GM18511 (cell line): ENCODE results near the gene PLBD1.

ENCODE experiments used
- ATAC-seq: cut with Tn5 transposase; IDR thresholded peaks from one replicate; pipeline ENCODE4 v1.9.1; 2021; ENCODE audit warnings: mild to moderate bottlenecking, moderate library complexity; ENCODE audit not compliant: unreplicated experiment

PLBD1 gene

DNA sequence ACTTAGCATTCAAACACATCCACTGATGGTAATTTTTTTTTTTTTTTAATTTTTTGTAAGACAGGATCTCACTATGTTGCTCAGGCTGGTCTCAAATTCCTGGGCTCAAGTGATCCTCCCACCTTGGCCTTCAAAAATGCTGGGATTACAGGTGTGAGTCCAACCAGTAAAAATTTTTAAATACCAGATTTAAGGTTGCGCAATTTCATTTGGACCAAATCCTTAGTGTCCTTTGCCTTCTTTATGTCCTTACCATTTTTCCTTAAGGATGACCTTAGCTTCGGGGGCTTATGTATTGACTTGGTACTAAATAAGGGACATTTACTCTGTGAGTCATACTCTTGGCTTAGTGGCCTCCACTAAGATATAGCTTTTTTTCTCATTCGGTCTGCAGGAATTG, 4.1 kb upstream of the PLBD1 start:
- no peak for ATAC-seq

DNA sequence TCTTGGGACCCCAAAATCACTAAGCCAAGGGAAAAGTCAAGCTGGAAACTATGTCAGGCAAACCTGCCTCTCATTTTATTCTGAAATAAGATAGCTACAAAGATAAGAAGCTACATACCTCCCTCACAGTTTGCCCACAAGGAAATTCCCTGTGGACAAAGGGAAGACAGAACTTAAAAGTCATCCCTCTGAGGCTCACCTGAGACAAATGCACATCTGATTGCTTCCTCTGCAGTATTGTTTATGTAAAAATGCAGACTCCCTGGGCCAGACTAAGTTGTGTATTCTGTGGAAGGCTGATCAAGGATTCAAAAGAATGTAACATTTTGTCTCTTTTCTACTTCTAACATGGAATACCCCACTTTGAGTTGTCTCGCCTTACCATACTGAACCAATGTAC, 2.5 kb upstream of the PLBD1 start:
- ATAC-seq = no peak

DNA sequence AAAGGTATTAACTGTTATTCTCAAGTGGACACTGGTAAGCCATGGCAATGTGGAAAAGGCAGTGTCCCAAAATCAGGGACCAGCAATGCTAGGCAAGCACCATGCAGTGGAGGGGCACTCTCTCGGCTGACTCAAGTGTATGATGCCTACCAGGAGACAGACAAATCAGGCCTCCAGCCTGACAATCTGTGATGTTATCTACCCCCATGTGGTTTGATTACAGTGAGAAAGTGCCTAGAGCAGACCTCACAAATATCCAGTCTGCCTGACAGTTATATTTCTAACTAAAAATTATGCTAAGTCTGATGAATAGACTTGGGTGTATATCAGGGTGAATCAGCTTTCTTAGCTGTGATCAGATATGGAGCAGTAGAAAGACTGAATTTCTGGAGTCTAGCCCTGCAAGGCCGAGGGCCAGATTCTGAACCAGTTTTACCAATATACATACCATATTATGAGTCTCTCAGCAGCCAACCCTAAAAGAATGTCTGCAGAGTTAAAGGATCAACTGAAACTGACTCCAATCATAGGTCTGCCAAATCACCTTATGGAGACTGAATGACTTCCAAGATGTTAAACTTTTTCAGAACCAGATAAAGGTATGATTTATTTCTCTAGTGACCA, 3.2 kb downstream of the PLBD1 start:
- ATAC-seq = no peak

DNA sequence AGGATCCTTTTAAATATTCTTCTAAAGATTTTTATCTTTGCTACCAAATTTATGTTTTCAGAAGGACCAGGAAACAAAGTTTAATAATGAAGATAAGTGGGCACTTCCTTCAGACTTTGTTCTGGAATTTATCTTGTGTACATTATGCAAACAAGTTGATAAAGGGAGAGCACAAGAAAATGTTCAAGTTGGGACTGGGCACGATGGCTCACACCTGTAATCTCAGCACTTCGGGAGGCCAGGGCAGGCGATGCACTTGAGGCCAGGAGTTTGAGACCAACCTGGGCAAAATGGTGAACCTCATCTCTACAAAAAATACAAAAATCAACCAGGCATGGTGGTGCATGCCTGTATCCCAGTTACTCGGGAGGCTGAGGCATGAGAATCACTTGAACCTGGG, 4.6 kb downstream of the PLBD1 start:
- no peak for ATAC-seq

DNA sequence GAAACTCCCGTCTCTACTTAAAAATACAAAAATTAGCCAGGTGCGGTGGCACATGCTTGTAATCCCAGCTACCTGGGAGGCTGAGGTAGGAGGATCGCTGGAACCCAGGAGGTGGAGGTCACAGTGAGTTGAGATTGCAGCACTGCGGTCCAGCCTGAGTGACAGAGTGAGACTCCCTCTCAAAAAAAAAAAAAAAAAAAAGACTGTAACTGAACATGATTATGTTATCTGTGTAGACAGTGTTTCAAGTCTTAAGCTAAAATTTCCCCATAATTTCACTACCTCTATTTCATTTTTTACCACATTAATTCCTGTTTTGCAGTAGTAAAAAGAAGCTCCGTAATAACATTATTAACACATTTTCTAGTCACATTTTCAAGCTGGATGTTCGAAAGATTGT, 5.4 kb downstream of the PLBD1 start:
- ATAC-seq = no peak

GRCh38 chr12:14561677-14562238, 5.9 kb downstream of the PLBD1 start:
- ATAC-seq = no peak

DNA sequence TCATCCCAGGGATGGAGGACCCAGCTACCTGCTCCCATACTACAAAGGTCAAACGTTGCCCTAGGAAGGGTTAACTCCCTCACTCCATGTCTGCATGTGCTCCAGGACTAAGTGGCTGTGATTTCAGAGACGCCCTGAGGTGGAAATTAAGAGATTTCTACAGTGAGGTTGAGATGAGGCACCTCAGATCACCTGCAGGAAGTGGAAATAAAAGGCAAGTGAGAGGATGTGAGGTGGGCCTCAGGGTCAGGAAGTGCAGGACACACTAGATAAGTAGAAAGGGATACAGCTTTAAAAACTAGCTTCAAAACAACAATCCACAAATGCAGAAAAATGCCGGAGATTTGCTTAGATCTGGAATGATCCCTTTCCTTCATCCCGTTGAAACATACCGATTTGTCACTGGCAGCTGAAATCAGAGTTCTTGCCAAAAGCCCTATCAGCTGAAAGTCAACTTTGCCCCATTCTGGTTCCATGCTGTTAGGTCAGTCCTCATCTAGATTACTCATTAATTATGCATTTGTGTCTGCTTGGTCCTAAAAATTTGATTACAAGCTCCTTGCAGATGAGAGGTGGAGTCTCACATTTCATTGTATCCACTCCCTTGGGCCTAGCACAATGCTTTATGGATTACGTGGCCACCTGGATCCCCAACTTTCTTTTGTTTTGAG, 6.6 kb downstream of the PLBD1 start:
- ATAC-seq = no peak

DNA sequence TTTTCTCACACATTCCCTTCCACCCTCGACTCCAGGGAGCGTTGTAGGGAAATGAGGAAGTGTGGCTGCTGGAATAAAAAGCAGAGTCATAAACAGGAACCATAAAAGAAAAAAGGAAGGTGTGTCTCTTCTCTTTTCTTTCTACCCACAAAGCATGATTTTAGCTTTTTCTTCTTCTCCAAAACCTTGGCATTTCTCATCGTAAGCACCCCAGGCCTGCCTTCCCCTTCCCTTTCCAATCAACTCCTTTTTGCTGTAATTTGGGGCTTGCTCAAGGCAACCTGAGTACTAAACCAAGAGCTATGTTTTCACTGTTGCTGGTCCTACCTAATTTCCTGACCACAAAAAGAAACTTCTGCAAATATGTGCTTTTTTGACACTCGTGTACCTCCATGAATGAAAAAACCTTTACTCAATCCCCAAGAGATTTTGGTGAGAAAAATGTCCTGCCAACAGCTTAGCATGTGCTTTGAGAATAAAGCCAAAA, 9.2 kb downstream of the PLBD1 start:
- no peak for ATAC-seq

DNA sequence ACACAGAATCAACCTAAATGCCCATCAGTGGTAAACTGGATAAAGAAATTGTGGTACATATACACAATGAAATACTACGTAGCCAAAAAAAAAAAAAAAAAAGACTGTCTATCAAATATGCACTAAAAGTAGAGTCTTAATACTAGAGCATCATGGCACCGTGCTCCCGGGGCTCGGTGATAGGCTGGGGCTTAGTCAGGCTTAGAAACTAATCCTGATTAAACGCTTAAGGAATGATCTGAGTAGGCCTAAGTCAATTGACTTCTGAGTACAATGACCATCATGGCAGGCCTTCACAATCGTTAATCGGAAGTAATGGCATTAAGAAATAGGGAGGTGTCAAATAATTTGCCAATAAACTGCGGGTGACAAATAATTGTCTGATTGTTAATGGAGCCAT, 9.7 kb downstream of the PLBD1 start:
- ATAC-seq = no peak

- no peak for ATAC-seq
These were observed 13.2 kb downstream of the PLBD1 start for GRCh38 chr12:14554281-14555007.

- no peak for ATAC-seq
These were observed 19.1 kb downstream of the PLBD1 start for GRCh38 chr12:14548609-14549008.

- no peak for ATAC-seq
These were observed 20.1 kb downstream of the PLBD1 start for GRCh38 chr12:14547571-14547970.

- no peak for ATAC-seq
These were observed 22.2 kb downstream of the PLBD1 start for GRCh38 chr12:14545144-14546124.

GRCh38 chr12:14540801-14541462, 26.8 kb downstream of the PLBD1 start:
- ATAC-seq = peak; percentile 57

DNA sequence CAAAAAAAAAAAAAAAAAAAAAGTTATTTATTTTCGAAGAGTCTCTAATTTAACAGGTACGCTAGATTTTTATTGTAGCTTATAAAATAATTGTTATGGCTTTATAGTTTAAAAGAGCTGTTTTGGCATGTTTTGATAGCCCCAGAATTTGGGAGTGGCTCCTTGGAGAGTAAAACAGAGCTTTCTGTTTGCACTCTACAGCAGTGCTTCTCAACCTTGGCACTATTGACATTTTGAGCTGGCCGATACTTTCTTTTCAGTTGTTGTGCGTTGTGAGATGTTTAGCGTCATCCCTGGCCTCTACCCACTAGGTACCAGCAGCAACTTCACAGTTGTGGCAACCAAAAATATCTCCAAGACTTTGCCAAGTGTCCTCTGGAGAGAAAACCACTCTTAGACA, 30.6 kb downstream of the PLBD1 start:
- ATAC-seq = no peak

GRCh38 chr12:14532152-14532551, 35.5 kb downstream of the PLBD1 start:
- no peak for ATAC-seq

DNA sequence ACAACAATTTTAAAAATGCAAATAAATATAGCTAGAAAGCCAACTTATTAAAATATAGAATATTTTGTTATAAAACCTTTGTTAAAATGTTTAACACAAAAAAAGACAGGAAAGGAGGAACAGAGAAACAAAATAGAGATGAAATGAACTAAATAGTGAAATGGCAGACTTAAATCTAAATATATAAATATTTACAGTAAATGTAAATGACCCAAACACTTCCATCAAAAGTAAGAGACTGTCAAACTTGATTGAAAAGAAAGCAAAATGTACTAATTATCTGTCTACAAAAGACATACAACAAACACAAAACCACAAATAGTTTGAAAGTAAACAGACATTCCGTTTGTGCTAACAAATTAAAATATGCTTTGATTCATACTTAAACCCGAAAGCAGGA, 41.7 kb downstream of the PLBD1 start:
- ATAC-seq = no peak

DNA sequence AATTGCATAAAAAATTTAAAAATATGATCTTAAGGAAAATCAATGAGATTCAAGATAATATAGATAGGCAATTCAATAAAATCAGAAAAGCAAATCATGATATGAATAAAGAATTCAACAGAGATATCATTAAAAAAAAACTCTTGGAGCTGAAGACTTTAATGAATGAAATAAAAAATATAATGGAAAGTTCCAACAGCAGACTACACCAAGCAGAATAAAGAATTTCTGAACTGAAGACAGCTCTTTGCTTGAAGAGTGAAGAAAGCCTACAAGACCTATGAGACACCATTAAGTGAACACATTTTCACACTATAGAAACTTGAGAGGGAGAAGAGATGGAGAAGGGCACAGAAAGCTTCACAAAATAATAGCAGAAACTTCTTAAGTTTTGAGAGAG, 45.9 kb downstream of the PLBD1 start:
- ATAC-seq = no peak

- ATAC-seq = no peak
These were observed 52.7 kb downstream of the PLBD1 start for GRCh38 chr12:14514946-14515345.
